GM18526 (cell line): ENCODE data around the gene PADI1.

Experiments used
- POLR2A ChIP-seq: IDR thresholded peaks from 3 replicates; pipeline ENCODE4 v1.6.1; 2011; ENCODE audit not compliant: insufficient read length; ENCODE audit errors: extremely low read depth

Gene PADI1

GRCh38 chr1:17200246-17200645 lies 4.7 kb upstream of the PADI1 start:
- no peak for TF ChIP-seq POLR2A

DNA sequence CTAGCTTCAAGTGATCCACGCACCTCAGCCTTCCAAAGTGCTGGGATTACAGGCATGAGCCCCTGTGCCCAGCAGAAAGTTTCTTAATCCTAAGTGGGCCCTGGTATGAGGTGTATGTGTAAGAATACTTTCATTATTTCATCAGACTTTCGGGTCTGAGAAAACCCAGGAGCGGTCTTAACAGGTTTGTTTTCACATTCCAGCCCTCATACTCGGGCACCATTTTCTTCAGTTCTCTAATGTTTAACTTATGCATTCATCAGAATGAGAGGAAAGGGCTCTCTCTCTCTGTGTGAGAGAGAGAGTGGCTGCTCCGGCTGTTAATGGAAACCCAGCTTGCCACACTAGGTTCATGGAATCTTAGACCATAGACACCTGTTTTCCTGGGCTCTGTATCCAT lies 4.2 kb upstream of the PADI1 start:
- TF ChIP-seq POLR2A = no peak

- no peak for TF ChIP-seq POLR2A
These were observed 3.5 kb upstream of the PADI1 start for GRCh38 chr1:17201201-17202021.

DNA sequence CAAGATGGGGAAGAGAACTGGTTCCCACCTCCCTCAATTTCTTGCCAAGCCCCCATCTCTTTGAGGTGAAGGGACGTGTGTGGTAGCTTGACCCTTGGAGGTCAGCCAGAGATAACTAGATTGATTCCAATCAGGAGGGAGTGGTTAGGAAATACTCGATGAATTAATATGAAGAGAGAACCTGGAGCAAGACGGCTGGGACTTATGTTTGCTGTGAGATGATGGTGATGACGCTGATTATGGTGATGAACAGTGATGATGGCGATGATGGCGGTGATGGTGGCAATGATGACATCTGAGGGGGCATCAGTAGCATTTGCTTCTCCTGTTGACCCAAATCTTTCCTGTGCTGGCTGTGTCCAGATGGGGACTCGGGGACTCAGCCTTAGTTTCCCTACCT lies 724 bp downstream of the PADI1 start:
- TF ChIP-seq POLR2A = no peak

DNA sequence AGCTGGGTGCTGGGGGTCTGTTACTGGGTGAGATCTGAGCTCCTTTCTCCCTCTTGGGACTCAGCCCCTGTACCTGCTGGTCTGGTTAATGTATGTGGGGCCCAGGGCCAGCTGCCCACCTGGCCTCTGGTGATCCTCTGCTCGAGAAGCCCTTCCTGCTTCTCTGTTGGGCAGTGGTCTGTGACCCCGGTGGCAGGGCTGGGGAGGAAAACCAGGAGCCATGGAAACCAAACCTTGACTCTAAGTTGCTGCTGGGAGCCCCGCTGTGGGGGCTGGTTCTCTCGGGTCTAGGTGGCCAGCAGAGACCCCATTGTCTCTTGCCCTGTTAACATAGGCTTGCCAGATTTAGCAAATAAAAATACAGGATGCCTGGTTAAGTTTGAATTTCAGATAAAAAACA lies 1.3 kb downstream of the PADI1 start:
- no peak for TF ChIP-seq POLR2A

DNA sequence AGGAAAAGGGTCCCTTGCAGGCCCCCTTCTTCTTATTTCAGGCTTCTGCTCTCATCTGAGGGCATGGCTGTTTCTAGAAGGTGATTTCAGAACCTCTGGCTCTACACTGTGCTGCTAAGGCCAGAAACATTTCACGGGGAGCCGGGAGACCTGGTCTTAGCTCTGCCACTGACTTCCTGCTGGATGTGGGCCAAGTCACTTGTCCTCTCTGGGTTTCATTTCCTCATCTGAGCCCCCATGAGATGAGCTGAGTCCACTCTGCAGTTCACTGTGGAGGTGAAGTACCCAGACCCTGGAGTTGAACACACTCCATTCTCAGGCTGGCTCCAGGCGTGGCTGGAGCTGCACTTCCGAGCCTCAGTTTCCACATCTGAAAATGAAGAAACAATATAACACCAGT lies 2.1 kb downstream of the PADI1 start:
- TF ChIP-seq POLR2A = no peak

- no peak for TF ChIP-seq POLR2A
These were observed 2.6 kb downstream of the PADI1 start for GRCh38 chr1:17207540-17207939.

DNA sequence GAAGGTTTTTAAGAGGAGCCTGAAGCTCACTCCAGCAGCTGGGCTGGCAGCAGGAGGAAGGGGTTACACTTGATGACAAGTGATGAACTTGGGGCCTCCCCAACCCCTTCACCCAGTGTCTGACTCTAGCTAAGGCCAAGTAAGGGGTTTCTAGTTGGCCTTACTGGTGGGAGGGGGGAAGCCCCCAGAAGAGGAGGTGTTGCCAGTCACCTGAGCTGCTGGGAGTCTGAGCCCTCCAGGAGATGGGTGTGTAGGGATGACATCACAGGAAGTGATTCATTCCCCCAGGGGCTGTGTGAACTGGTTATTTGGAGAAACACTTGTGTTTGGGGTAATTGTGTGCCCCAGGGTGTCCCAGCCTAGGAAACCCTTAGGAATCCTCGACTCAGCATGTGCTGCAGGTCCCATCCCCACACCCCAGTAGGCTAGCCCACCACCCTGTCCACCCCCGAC lies 3.1 kb downstream of the PADI1 start:
- TF ChIP-seq POLR2A = no peak

DNA sequence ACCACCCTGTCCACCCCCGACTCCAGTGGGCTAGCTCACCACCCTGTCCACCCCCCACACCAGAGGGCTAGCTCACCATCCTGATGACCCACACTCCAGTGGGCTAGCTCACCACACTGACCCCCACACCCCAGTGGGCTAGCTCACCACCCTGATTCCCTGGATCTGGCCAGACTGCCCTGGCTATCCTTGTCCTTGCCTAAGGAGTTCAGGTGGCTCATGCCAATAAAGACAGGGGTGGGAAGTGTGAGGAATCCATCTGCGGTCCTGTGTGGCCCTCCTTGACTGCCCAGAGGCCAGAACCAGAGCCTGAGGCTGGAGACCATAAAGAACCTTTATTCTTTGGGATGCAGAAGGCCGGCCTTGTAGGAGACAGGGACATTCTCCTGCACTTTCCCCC lies 3.6 kb downstream of the PADI1 start:
- no peak for TF ChIP-seq POLR2A

- no peak for TF ChIP-seq POLR2A
These were observed 4.5 kb downstream of the PADI1 start for GRCh38 chr1:17209430-17209829.

DNA sequence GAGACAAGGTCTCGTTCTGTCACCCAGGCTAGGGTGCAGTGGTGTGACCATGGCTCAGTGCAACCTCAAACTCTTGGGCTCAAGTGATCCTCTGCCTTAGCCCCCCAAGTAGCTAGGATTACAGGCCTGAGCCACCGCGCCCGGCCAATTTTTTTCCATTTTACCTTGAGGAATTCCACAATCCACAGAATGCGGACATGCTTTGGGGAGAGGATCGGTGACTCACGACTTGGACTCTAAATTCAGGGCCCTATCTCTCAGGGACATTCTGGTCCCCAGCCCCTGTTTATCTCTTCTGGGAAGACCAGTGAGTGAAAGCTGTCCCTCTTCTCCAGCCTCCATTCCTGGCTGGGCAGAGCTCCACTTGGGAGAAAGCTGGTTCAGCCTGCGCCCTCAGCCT lies 5.2 kb downstream of the PADI1 start:
- TF ChIP-seq POLR2A = no peak

DNA sequence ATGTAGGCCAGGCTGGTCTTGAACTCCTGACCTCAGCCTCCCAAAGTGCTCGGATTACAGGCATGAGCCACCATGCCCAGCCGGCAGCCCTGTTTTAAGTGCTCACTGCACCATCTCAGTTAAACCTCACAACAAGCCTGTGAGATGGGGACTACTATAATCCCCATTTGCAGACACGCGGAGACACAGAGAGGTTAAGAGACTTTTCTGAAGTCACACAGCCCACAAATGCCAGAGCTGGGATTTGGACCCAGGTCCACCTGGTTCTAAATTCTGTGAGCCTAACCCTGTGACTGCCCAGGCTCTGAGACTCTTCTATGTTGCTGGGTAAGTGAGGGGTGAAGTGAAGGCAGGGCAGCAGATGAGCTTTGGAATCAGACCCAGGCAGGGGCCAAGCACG lies 6.4 kb downstream of the PADI1 start:
- no peak for TF ChIP-seq POLR2A

GRCh38 chr1:17212009-17212408 lies 7.1 kb downstream of the PADI1 start:
- no peak for TF ChIP-seq POLR2A

GRCh38 chr1:17212487-17213121 lies 7.7 kb downstream of the PADI1 start:
- no peak for TF ChIP-seq POLR2A

DNA sequence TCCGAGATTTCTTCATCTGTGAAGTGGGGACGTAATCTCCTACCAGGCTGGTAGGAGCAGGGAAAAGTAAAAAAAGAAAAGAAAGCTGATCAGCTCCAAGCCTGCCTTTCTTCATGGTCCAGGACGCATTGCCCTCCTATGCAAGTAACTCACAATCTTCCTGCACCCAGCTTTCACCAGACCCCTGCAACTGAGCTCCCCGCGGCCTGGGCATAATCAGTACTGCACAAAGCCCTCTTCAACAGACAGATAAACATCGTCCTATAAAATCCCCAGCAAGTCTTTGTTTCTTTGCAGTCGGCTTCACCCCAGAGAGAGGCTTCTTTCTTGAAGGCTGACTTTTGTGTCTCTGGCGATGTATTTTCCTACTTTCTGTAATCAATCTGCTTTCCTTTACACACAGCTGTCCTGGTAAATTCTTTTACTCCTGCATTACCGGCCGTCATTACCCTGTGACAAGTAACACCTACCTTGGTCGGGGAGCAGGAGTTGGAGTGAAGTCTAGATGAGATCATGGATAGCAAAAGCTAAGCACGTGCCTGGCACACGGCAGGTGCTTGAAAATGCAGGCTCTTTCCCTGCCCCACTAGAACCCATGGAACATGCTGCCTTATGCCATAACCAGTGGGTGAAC lies 8.3 kb downstream of the PADI1 start:
- TF ChIP-seq POLR2A = no peak

- no peak for TF ChIP-seq POLR2A
These were observed 8.8 kb downstream of the PADI1 start for GRCh38 chr1:17213782-17214148.
